B cell (primary cell): Measurements from ENCODE around the gene CDC42SE2.

Experiments used
- EZH2 ChIP-seq: IDR thresholded peaks from 2 replicates; pipeline ENCODE4 v1.6.1; 2012; ENCODE audit warnings: borderline replicate concordance, low read depth, mild to moderate bottlenecking, moderate library complexity, low read length; ENCODE audit not compliant: insufficient read depth, poor library complexity, severe bottlenecking
- TF ChIP-seq, protein P1 (sequence below): fragments of 200-600 bp; IDR thresholded peaks from one replicate; pipeline ENCODE4 v1.8.0; 2022; ENCODE audit warnings: antibody characterized with exemption, mild to moderate bottlenecking

- TF ChIP-seq, protein P1, sequence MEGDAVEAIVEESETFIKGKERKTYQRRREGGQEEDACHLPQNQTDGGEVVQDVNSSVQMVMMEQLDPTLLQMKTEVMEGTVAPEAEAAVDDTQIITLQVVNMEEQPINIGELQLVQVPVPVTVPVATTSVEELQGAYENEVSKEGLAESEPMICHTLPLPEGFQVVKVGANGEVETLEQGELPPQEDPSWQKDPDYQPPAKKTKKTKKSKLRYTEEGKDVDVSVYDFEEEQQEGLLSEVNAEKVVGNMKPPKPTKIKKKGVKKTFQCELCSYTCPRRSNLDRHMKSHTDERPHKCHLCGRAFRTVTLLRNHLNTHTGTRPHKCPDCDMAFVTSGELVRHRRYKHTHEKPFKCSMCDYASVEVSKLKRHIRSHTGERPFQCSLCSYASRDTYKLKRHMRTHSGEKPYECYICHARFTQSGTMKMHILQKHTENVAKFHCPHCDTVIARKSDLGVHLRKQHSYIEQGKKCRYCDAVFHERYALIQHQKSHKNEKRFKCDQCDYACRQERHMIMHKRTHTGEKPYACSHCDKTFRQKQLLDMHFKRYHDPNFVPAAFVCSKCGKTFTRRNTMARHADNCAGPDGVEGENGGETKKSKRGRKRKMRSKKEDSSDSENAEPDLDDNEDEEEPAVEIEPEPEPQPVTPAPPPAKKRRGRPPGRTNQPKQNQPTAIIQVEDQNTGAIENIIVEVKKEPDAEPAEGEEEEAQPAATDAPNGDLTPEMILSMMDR = no peak
- no peak for TF ChIP-seq EZH2
Measured at GRCh38 chr5:131272307-131272706, 8.5 kb downstream of the CDC42SE2 start.
